Thymus (tissue), 11 donors: ENCODE data around the gene TOB2. TPM values are rescaled to one million over a fixed set of nuclear protein-coding genes. Genes with fewer than 3 reads are reported as not detected.
"Not testable (repeated sequence)": the region's sequence is repeated elsewhere in the genome, so short reads cannot be mapped to it uniquely, and the experiment has no call there.

ENCODE experiments used
- DNase-seq, 9 donors: peaks; one replicate each; pipeline ENCODE4 v3.0.0-alpha.2; 2013; ENCODE audit warnings: low spot score in 9 of 9, low read depth in 6 of 9, missing footprints in 1 of 9
- H3K27ac ChIP-seq, 2 donors: one replicate each; pipeline ENCODE4 v1.5.1; 2013; ENCODE audit warnings: control low read depth in 1 of 2, low read depth in 1 of 2, low read length in 1 of 2, mild to moderate bottlenecking in 1 of 2, moderate library complexity in 1 of 2
- H3K27me3 ChIP-seq, 2 donors: one replicate each; pipeline ENCODE4 v1.5.1; 2013; ENCODE audit warnings: low read length in 1 of 2; ENCODE audit not compliant: control insufficient read depth in 2 of 2, insufficient read depth in 1 of 2
- H3K36me3 ChIP-seq, 2 donors: one replicate each; pipeline ENCODE4 v1.5.1; 2013; ENCODE audit warnings: low read length in 1 of 2, mild to moderate bottlenecking in 1 of 2, moderate library complexity in 1 of 2; ENCODE audit not compliant: control insufficient read depth in 2 of 2, insufficient read depth in 2 of 2
- H3K4me1 ChIP-seq, 2 donors: one replicate each; pipeline ENCODE4 v1.5.1; 2013; ENCODE audit warnings: low read length in 2 of 2; ENCODE audit not compliant: control insufficient read depth in 2 of 2, insufficient read depth in 2 of 2
- H3K4me3 ChIP-seq, 2 donors: one replicate each; pipeline ENCODE4 v1.5.1; 2013; ENCODE audit warnings: low read length in 2 of 2, control low read depth in 1 of 2, mild to moderate bottlenecking in 1 of 2
- H3K9me3 ChIP-seq, 2 donors: one replicate each; pipeline ENCODE4 v1.5.1; 2013; ENCODE audit warnings: low read length in 1 of 2, mild to moderate bottlenecking in 1 of 2; ENCODE audit not compliant: control insufficient read depth in 2 of 2, insufficient read depth in 1 of 2
- WGBS: extraction: QIAGEN DNeasy Blood & Tissue Kit; methylation state at CpG from one replicate; pipeline ENCODE4 v1.1.7; 2013; 5-methylcytosine and 5-hydroxymethylcytosine counted together
- polyA plus RNA-seq: library from polyadenylated mRNA; stranded (reverse); fragments of 200-250 nt; gene quantifications from one replicate; pipeline ENCODE4 v1.2.3, GENCODE V29; 2013
- total RNA-seq: library from RNA; stranded (reverse); fragments of 120-200 nt; gene quantifications from one replicate; pipeline ENCODE4 v1.2.4, GENCODE V29; 2013
- donor health status: healthy.

TOB2 gene
- total and polyA plus RNA-seq, 2 donors = 15.0 to 17.3 TPM

DNA sequence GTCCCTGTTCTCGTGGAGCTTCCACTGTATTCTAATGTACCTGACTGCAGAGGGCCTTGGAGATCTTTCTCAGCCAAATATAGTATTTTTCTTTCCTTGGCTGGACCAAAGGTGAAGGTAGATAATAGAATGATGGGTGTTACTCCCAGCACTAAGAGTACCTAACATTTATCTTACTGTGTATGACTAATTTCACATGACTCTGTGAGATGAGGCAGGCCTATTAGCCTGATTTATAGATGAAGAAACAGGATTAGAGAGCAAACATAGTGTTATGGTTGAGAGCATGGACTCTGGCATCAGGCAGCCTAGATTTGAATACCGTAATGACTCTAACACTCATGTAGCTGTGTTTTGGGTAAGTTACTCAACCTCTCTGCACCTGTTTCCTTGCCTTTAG, 25.0 kb upstream of the TOB2 start:
- Histone ChIP-seq H3K4me3 (no peak overlapping the region), H3K9me3 (no peaks in the 10 kb centered on the region), H3K27ac (no peak overlapping the region), H3K36me3 (peaks cover 10 to 21% of the 10 kb centered on the region in 2 donors), H3K27me3 (no peaks in the 10 kb centered on the region), H3K4me1 (peaks cover 15 to 16% of the 10 kb centered on the region in 2 donors)
- over 99% methylated on average over 2 of the region's 2 CpGs for WGBS
- no peak for DNase-seq

- DNase-seq = no peak
- Histone ChIP-seq H3K27me3 (no peaks in the 10 kb centered on the region), H3K36me3 (peaks cover 16 to 27% of the 10 kb centered on the region in 2 donors), H3K4me3 (no peak overlapping the region), H3K27ac (no peak overlapping the region), H3K9me3 (no peaks in the 10 kb centered on the region), H3K4me1 (peaks cover 15 to 16% of the 10 kb centered on the region in 2 donors)
- WGBS = 97% methylated on average over 2 of the region's 2 CpGs
These were observed 24.3 kb upstream of the TOB2 start for GRCh38 chr22:41470886-41471285.

GRCh38 chr22:41469218-41469851, 22.7 kb upstream of the TOB2 start:
- WGBS = 3% methylated on average over 30 of the region's 30 CpGs
- Histone ChIP-seq H3K9me3 (no peaks in the 10 kb centered on the region), H3K27ac (peak overlapping the region; percentile 87 to 95), H3K4me3 (peak overlapping the region; percentile 74 to 84), H3K4me1 (peaks cover 15 to 16% of the 10 kb centered on the region in 2 donors), H3K36me3 (peaks cover 24 to 42% of the 10 kb centered on the region in 2 donors), H3K27me3 (no peaks in the 10 kb centered on the region)
- DNase-seq = peak in 3 of 9 donors; percentile 1 to 26 (median 25)

- Histone ChIP-seq H3K27ac (peak within 1 kb of the TSS; percentile 87 to 95), H3K27me3 (no peaks in the 10 kb centered on the region), H3K36me3 (peaks cover 29 to 49% of the 10 kb centered on the region in 2 donors), H3K4me1 (peaks cover 15 to 16% of the 10 kb centered on the region in 2 donors), H3K4me3 (peak within 1 kb of the TSS; percentile 74 to 84), H3K9me3 (no peaks in the 10 kb centered on the region)
- peak; percentile 97 to 100 (median 99) for DNase-seq
- WGBS = under 1% methylated on average over 51 of the region's 51 CpGs
These were observed 22.0 kb upstream of the TOB2 start, which contains the start of the genes ACO2 and PHF5A for GRCh38 chr22:41468381-41469217. ACO2 (plus strand) TSS chr22:41469117; CDS start chr22:41469147, 30 bp downstream. PHF5A (minus strand) TSS chr22:41468692; CDS start chr22:41468653, 39 bp downstream.

DNA sequence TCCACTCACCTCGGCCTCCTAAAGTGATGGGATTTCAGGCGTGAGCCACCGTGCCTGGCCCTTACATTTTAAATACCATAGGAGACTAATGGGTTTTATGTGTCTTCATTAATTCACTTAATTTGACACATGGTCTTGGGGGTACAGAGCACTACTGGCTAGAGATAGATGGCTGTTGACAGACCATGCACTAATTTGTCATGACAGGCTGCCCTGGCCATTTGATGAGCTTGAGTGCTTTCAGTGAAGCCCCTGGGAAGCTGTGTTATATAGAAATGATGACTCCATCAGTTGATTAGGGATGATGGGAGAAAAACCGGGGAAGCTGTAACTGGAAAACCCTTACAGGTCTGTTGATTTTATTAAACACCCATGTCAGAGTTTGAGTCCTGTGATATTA, 15.3 kb upstream of the TOB2 start:
- Histone ChIP-seq H3K4me1 (no peaks in the 10 kb centered on the region), H3K27ac (no peak overlapping the region), H3K36me3 (peaks cover 65 to 93% of the 10 kb centered on the region in 2 donors), H3K27me3 (no peaks in the 10 kb centered on the region), H3K4me3 (no peak overlapping the region), H3K9me3 (no peaks in the 10 kb centered on the region)
- 96% methylated on average over 4 of the region's 4 CpGs for WGBS
- DNase-seq = no peak

DNA sequence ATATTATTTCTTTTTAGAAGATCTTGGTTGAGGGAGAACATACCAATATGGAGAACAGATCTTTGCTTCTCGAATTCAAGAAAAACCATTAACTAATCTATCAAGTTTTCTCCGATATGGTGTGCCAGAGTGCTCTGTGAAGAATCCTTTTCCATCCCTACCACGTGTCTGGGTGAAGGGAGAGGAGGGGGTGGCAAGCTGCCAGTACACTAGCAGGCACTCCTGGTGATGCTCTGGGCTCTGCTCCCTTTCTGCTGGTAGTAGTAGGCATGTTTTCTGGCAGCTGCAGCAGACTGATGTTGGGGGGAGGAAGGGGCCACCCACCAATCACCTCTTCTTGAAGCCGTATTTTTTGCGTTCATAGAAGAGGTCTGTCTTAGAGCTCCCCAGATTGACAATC, 13.5 kb upstream of the TOB2 start:
- not testable (repeated sequence) for H3K4me3 ChIP-seq, H3K27ac ChIP-seq, H3K4me1 ChIP-seq, H3K27me3 ChIP-seq, H3K9me3 ChIP-seq, DNase-seq
- H3K36me3 ChIP-seq = peaks cover 53 to 78% of the 10 kb centered on the region in 2 donors
- 96% methylated on average over 5 of the region's 5 CpGs for WGBS

DNA sequence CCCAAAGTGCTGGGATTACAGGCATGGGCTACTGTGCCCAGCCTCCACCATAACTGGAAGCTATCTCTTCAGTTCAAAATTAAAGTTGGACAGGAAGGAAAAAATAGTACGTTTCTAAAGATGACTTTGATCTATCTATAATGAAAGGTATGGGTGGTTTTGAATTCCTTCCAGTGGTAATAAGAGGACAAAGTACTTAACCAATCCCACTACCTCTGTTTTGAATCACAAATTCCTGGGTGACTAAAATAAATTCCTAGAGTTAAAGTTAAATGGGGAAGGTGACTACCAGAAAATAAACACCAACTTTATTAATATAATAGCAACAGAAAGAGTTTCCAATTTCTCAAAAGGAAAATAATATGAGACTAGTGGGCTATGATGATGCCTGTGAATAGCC, 12.8 kb upstream of the TOB2 start:
- DNase-seq = no peak
- WGBS = 86% methylated on average over 1 of the region's 1 CpG

DNA sequence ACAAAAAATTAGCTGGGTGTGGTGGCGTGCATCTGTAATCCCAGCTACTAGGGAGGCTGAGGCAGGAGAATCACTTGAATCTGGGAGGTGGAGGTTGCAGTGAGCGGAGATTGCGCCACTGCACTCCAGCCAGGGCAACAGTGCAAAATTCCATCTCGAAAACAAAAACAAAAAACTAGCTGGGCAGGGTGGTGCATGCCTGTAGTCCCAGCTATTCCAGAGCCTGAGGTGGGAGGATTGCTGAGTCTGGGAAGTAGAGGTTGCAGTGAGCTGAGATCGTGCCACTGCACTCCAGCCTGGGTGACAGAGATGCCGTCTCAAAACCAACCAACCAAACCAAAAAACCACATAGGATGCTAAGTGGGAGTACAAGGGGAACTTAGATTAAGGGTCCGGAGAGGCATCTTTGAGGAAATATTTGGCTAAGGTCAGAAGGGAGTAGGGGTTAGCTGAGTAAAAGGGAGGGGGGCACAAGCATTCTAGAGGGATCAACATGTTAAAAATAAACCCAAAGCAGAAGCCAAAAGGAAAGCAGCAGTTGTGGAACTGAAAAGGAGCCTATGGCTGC, 11.6 kb upstream of the TOB2 start:
- WGBS = 74% methylated on average over 7 of the region's 7 CpGs
- DNase-seq = no peak
- Histone ChIP-seq H3K36me3 (peaks cover 44 to 61% of the 10 kb centered on the region in 2 donors), H3K9me3 (no peaks in the 10 kb centered on the region), H3K4me3 (no peak overlapping the region), H3K27me3 (no peaks in the 10 kb centered on the region), H3K4me1 (no peaks in the 10 kb centered on the region), H3K27ac (no peak overlapping the region)

More for the DNA sequence above, 12.8 kb upstream of the TOB2 start:
- Histone ChIP-seq H3K27me3 (no peaks in the 10 kb centered on the region), H3K9me3 (no peaks in the 10 kb centered on the region), H3K36me3 (peaks cover 49 to 72% of the 10 kb centered on the region in 2 donors), H3K4me1 (no peaks in the 10 kb centered on the region), H3K27ac (no peak overlapping the region), H3K4me3 (no peak overlapping the region)
